Esophagus muscularis mucosa (tissue), 2 donors: ENCODE measurements around the gene PLEKHD1.

Experiments used
- EP300 ChIP-seq: sonication (generic); formaldehyde crosslinking; IDR thresholded peaks from one replicate; pipeline ENCODE4 v1.6.1; 2017; ENCODE audit warnings: antibody characterized with exemption
- POLR2A ChIP-seq: fragments of 450-650 bp; IDR thresholded peaks from one replicate; pipeline ENCODE4 v1.6.1; 2017; ENCODE audit warnings: antibody characterized with exemption, moderate library complexity, mild to moderate bottlenecking, low read depth

DNA sequence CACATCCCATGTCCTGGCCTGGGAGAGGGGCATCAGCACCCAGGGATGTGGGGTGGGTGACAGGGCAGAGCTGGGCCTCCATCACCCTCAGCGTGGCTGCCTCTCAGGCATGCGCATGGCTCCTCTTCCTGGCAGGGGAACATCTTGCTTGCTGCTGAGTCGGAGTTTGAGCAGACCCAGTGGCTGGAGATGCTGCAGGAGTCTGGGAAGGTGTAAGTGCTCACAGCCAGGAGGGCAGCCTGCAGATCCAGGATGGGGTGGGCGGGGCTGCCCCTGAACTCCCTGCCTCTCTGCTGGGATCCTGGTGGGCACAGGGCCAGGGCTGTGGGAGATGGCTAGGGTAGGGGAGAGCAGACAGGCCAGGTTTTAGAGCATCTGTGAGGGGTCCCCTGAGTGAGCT is 16.2 kb downstream of the PLEKHD1 start:
- TF ChIP-seq POLR2A (no peak), EP300 (no peak)
